HFF-Myc (cell line): ENCODE measurements around the gene COL6A2.

Experiments
- DNase-seq: peaks from one replicate; pipeline ENCODE4 v3.0.0-alpha.2; 2011; ENCODE audit warnings: low read depth; ENCODE audit errors: extremely low read depth
- H3K4me3 ChIP-seq: replicated peaks from 2 replicates; pipeline ENCODE4 v1.5.1; 2011; ENCODE audit warnings: low read depth, mild to moderate bottlenecking, control low read depth, low read length
- TF ChIP-seq, protein P1 (sequence below): IDR thresholded peaks from 2 replicates; pipeline ENCODE4 v1.5.1; 2012; ENCODE audit warnings: mild to moderate bottlenecking, low read depth, low read length, control low read depth; ENCODE audit errors: missing control alignments

Gene COL6A2

DNA sequence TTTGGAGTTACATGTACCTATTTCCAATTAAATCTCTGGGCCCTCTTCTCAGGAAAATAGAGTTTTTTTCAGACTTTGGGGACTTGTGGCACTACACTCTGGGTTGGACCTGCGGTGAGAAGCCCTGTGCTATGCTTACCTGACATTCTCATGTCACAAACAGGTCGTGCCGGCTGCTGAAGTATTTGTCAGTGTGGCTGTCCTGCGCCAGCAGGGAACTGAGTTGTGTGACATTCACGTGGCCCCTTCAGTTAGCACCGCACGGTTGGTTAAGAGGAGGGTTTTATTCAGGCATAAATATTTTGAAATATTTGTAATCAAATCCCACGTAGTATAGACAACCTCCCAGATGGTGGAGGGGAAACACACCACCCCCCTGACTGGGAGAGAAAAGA is 6.3 kb upstream of the COL6A2 start:
- H3K4me3 ChIP-seq = peak overlapping the region; percentile 11; the same call in 1 of the 2 replicates
- TF ChIP-seq, protein P1, sequence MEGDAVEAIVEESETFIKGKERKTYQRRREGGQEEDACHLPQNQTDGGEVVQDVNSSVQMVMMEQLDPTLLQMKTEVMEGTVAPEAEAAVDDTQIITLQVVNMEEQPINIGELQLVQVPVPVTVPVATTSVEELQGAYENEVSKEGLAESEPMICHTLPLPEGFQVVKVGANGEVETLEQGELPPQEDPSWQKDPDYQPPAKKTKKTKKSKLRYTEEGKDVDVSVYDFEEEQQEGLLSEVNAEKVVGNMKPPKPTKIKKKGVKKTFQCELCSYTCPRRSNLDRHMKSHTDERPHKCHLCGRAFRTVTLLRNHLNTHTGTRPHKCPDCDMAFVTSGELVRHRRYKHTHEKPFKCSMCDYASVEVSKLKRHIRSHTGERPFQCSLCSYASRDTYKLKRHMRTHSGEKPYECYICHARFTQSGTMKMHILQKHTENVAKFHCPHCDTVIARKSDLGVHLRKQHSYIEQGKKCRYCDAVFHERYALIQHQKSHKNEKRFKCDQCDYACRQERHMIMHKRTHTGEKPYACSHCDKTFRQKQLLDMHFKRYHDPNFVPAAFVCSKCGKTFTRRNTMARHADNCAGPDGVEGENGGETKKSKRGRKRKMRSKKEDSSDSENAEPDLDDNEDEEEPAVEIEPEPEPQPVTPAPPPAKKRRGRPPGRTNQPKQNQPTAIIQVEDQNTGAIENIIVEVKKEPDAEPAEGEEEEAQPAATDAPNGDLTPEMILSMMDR = no peak
- DNase-seq = no peak

DNA sequence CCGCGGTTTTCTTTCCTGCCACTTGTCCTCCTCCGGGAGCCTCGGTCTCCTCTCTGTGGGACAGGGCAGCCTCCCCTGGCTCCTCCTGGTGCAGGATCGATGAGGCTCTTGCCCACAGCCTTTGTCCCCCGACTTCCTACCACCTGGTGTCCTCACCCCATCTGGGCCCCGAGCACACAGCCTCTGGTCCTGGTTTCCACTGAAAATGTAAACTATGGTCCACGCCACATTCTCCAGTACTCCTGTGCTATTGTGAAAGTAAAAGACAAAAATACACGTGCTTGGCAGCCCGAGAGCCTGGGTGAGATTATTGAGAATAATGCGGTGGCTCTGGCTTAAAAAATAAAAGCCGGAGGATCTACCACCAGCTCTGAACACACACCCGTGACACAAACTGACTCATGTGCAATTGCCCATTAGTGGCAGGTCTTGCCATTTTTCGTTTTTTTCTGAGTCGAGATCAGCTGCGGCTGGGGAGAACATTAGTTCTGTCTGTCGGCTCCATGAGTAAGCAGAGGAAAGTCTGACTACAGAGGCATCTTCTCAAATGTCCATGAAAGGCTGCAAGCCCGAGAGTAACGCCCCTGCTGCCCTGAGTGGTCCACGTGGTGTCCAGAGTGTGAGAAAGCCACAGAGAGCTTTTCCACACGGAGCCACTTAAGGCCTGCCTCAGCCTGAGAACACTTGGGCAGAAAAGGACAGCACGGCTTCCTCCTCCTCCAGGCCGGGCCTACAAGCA is 5.7 kb upstream of the COL6A2 start:
- H3K4me3 ChIP-seq = peak overlapping the region; percentile 11
- DNase-seq = peak; percentile 89
- TF ChIP-seq, protein P1 = no peak

DNA sequence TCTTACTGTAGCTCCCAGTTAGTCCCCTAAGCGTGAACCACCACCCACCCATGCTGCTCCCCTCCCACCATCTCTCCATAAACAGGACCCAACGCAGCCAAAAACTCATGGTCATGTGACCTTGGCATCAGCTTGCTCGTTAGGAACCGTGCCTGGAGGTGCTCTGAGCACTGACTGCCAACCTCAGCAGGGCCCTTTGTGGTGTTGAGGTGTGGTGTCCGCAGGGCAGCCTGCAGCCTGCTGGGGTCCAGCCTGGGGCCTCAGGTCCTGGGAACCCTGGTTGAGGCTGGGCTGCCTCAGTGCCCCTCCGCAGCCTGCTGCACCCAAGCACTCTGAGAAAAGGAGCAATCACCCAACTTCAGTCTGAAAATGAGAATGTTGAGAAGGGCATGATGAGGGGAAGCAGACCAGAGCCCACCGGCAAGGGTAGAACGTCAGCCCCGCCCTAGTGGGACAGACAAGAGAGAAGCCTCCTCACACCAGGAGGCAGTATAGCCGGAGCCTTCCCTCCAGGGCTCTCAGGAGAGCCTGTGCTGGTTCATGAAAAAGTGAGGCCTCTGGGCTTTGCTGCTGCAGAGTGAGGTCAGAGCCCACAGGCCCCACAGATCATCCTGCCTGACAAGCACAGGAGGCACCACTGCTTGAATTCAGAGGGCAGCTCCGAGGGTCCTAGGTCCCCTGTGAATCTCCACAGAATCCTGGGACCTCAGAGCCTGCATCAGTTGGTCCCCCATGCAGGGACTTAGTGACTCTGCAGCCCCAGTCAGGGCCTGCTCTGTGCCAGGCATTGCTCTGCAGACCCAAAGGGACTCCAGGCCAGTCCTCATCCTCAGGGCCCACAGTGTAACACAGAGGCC is 4.9 kb upstream of the COL6A2 start:
- no peak for DNase-seq
- H3K4me3 ChIP-seq = no peak overlapping the region
- TF ChIP-seq, protein P1 = peak; percentile 18

DNA sequence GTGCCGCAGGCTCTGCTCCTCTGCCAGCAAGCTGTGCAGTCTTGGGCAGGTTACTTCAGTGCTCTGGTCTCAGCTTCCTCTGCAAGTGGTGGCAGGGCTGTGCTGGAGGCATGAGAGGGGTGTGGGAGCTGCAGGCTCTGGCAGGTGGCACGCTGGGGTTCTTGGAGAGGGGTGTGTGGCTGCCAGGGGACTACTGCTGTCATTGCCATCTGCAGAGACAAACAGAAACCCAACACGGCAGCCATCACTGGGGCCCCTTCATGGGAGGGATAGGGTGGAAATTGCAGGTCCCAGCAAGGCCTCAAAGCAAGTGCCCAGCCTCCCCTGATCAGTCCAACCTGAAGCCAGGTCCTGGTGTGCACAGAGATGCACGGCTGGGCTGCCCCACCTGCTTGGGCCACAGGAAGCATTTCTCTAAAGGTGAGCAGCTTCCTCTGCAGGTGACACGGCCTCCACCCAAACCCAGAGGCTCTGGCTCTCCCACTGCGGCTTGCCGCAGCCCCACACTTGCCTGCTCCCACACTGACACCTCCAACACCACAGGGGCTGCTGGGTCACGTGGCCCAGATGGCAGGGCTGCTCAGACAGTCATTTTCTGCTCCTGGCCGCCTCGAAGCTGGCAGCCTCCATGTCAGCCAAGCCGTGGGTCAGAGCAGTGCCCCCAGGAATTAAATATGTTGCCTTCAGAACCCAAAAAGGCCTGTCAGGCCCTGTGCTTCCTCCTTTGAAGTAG is 4.1 kb upstream of the COL6A2 start:
- TF ChIP-seq, protein P1 = no peak
- H3K4me3 ChIP-seq = no peak overlapping the region
- no peak for DNase-seq

DNA sequence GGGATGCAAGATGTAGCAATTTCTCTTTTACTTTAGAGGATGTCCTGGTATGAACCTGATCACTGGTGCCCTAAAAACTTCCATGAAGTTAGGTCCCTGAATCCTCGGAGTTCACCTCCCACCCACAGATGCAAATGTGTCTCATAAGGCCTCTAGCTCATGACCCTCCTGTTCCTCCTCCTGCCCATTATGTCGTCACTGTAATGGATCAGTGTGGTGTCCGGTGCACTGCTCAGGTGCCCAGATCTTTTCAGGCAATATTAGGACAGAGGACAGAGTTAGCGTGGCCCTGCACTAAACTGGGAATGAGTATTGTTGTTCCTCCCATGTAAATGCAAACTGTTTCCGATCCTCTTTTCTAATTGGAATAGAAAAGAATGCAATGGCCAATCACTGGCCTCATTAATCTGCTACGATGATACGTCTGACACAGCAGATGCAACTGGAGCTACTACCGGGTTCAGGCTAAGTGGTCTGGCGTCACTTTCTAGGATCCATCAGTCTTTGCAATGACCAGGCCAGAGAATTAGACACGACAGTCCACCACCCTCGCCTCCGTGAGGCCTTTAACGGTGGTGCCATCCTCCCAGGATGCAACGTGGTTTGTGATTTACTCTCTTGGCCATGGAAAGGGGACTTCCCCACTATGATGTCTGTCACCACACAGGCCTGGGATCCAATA is 3.4 kb upstream of the COL6A2 start:
- no peak for DNase-seq
- H3K4me3 ChIP-seq = no peak overlapping the region
- TF ChIP-seq, protein P1 = no peak

DNA sequence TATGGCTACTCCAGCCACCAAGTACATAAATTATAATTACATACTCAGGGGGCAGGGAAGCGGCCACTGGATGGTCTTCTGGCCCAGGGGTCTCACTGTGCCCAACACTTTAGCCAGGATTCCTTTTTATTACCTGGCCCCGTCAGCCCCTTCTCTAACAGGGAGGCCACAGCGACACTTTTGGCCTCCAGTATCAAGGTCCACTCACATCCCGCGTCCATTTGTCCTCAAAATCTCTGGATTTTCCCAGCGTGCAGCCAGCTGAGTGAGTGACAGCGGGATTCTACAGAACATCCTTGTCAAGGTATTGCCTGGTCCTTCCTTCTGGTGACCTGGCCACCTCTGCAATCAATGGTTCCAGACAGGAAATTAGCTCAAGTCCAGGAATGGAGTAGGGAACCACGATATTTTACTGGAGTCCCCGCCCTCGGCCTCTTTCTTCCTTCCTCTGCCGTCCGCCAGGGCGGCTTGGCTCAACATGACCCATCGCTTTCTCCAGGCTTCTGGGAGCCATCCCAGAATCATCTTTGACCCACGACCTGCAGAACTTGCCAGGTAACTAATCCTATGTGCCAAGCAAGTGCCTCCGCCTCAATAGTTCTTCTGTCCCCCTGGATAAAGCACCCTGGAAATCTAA is 2.7 kb upstream of the COL6A2 start:
- DNase-seq = no peak
- TF ChIP-seq, protein P1 = no peak

More for the DNA sequence above, 2.7 kb upstream of the COL6A2 start:
- no peak overlapping the region for H3K4me3 ChIP-seq
